K562 (cell line): ENCODE results near the gene CFHR5.

Experiments
- CBX5 ChIP-seq: IDR thresholded peaks from 2 replicates; pipeline ENCODE4 v1.6.1; 2014; ENCODE audit warnings: low read depth, borderline replicate concordance
- CTCF ChIP-seq, 3 experiments: IDR thresholded peaks in 2 of 3; conservative IDR thresholded peaks in 1 of 3; 2 replicates each; pipeline ENCODE4 v1.5.1; 2011 to 2012; ENCODE audit warnings: low read length in 3 of 3, mild to moderate bottlenecking in 3 of 3, control low read depth in 2 of 3, improper control_type of control experiment in 1 of 3, inconsistent platforms in 1 of 3, low read depth in 1 of 3, mixed read lengths in 1 of 3, moderate library complexity in 1 of 3; ENCODE audit not compliant: insufficient read depth in 2 of 3
- FOS ChIP-seq: IDR thresholded peaks from 3 replicates; pipeline ENCODE4 v1.6.1; 2011; ENCODE audit not compliant: insufficient read length; ENCODE audit errors: extremely low read depth
- HDGF ChIP-seq: fragments of 450-650 bp; IDR thresholded peaks from 2 replicates; pipeline ENCODE4 v1.6.1; 2016
- KLF16 ChIP-seq: IDR thresholded peaks from 2 replicates; pipeline ENCODE4 v1.6.1; 2016; ENCODE audit warnings: antibody characterized with exemption
- MAX ChIP-seq: sonication (generic); formaldehyde crosslinking; IDR thresholded peaks from 2 replicates; pipeline ENCODE4 v1.9.0; 2022; ENCODE audit warnings: mild to moderate bottlenecking, missing genetic modification reagents
- ZNF785 ChIP-seq: fragments of 250-450 bp; sonication (Bioruptor Pico); IDR thresholded peaks from 2 replicates; pipeline ENCODE4 v1.4.0; 2020; ENCODE audit warnings: mild to moderate bottlenecking

- no peak for TF ChIP-seq KLF16
- no peak for TF ChIP-seq FOS
- TF ChIP-seq ZNF785: no peak
- TF ChIP-seq CBX5: no peak
- TF ChIP-seq CTCF (IDR thresholded peaks at IDR 0.05 in 2 of 3, conservative IDR thresholded peaks at IDR 0.05 in 1 of 3; ENCODE audit: insufficient read depth in 2 of 3, low read depth in 1 of 3, low read length in 3 of 3): no peak
- no peak for TF ChIP-seq HDGF
- TF ChIP-seq MAX: no peak
Measured at GRCh38 chr1:197003132-197003531, 25.8 kb downstream of the CFHR5 start.
